Mesothelial cell of epicardium (in vitro differentiated cells): ENCODE measurements around the gene OAF. TPM values are rescaled to one million over a fixed set of nuclear protein-coding genes. Genes with fewer than 3 reads are reported as not detected.
A peak's percentile ranks its signal among the peaks of the same experiment; 100 is the strongest.

Experiments
- DNase-seq, 2 experiments: peaks; one replicate each; pipeline ENCODE4 v3.0.0; 2021; ENCODE audit warnings: low spot score in 2 of 2; ENCODE audit not compliant: unreplicated experiment in 2 of 2
- H3K27ac Mint-ChIP-seq: 2 replicates; pipeline ENCODE4 v1.8.0; 2021; ENCODE audit warnings: mixed read lengths
- H3K27me3 Mint-ChIP-seq: 2 replicates; pipeline ENCODE4 v1.8.0; 2021; ENCODE audit warnings: low read depth, mixed read lengths
- H3K36me3 Mint-ChIP-seq: 2 replicates; pipeline ENCODE4 v1.8.0; 2021; ENCODE audit warnings: mixed read lengths
- H3K4me1 Mint-ChIP-seq: 2 replicates; pipeline ENCODE4 v1.8.0; 2021; ENCODE audit warnings: mixed read lengths
- H3K4me3 Mint-ChIP-seq: 2 replicates; pipeline ENCODE4 v1.8.0; 2021; ENCODE audit warnings: mild to moderate bottlenecking, moderate library complexity, mixed read lengths
- H3K9me3 Mint-ChIP-seq: 2 replicates; pipeline ENCODE4 v1.8.0; 2021; ENCODE audit warnings: mixed read lengths
- total RNA-seq: library from RNA; stranded (reverse); gene quantifications from 3 replicates; pipeline ENCODE4 v1.2.1, GENCODE V29; 2021
- TF ChIP-seq, protein P1 (sequence below): fragments of 200-600 bp; sonication (generic); IDR thresholded peaks from one replicate; pipeline ENCODE4 v1.5.0; 2021; ENCODE audit warnings: antibody characterized with exemption; ENCODE audit not compliant: unreplicated experiment

OAF gene
- 32.2 to 35.8 TPM (median 33.8 TPM) in 3 replicates for total RNA-seq

DNA sequence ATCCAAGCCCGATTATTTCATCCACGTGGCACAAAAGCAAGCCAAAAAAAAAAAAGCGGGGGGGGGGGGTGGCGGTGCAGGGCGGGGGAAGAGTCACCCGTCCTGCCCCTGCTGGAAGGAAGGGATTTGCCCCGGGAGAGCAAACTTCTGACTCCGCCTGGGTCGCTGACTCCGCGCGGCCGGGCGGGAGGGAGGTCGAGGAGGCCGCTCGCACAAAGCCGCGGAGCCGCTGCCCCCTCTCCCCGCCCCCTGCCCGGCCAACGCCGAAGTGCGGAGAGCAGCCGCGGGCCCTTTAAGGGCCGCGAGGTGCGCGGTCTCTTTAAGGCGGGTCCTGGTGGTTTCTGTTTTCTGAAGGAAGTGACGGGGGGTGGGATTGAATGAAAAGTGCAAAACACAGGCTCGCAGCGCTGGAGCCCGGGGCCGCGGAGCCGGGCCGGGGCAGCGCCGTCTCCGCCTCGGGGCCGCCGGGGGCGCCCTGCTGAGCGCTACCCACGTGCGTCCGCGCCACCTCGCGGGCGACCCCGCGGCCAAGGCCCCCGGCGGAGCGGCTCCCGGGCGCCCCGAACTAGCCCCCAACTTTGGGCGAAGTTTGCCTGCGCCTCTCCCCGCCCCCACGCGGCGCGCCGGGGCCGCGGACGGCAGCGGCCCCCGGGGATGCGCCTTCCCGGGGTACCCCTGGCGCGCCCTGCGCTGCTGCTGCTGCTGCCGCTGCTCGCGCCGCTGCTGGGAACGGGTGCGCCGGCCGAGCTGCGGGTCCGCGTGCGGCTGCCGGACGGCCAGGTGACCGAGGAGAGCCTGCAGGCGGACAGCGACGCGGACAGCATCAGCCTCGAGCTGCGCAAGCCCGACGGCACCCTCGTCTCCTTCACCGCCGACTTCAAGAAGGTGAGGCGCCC is at the start of gene OAF:
Gene OAF, plus strand, starts transcription at position 407 of the 896 bp plus-strand sequence. Its CDS starts 248 bp downstream, at position 655.
- H3K4me1 Mint-ChIP-seq, result peaks cover 36% of the 10 kb centered on the region
- no peaks in the 10 kb centered on the region for H3K9me3 Mint-ChIP-seq
- TF ChIP-seq, protein P1, sequence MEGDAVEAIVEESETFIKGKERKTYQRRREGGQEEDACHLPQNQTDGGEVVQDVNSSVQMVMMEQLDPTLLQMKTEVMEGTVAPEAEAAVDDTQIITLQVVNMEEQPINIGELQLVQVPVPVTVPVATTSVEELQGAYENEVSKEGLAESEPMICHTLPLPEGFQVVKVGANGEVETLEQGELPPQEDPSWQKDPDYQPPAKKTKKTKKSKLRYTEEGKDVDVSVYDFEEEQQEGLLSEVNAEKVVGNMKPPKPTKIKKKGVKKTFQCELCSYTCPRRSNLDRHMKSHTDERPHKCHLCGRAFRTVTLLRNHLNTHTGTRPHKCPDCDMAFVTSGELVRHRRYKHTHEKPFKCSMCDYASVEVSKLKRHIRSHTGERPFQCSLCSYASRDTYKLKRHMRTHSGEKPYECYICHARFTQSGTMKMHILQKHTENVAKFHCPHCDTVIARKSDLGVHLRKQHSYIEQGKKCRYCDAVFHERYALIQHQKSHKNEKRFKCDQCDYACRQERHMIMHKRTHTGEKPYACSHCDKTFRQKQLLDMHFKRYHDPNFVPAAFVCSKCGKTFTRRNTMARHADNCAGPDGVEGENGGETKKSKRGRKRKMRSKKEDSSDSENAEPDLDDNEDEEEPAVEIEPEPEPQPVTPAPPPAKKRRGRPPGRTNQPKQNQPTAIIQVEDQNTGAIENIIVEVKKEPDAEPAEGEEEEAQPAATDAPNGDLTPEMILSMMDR, result peak; percentile 15
- peak within 1 kb of the TSS; percentile 85 for H3K4me3 Mint-ChIP-seq
- H3K27me3 Mint-ChIP-seq, result peaks cover 69% of the 10 kb centered on the region
- peak in 1 of 2 experiments; percentile 66 for DNase-seq
- peak within 1 kb of the TSS; percentile 93 for H3K27ac Mint-ChIP-seq
- H3K36me3 Mint-ChIP-seq, result no peaks in the 10 kb centered on the region

- peaks cover 15% of the 10 kb centered on the region for H3K9me3 Mint-ChIP-seq
- peaks cover 58% of the 10 kb centered on the region for H3K27me3 Mint-ChIP-seq
- peaks cover 7% of the 10 kb centered on the region for H3K4me1 Mint-ChIP-seq
- TF ChIP-seq, protein P1, result no peak
- H3K27ac Mint-ChIP-seq, result no peak overlapping the region
- H3K36me3 Mint-ChIP-seq, result no peaks in the 10 kb centered on the region
- DNase-seq, result peak in 1 of 2 experiments; percentile 34
- H3K4me3 Mint-ChIP-seq, result no peak overlapping the region
These were observed 43.2 kb upstream of the OAF start for GRCh38 chr11:120167659-120168058.

- H3K4me3 Mint-ChIP-seq, result peak overlapping the region; percentile 71
- TF ChIP-seq, protein P1, result no peak
- no peaks in the 10 kb centered on the region for H3K36me3 Mint-ChIP-seq
- H3K27me3 Mint-ChIP-seq, result peaks cover 62% of the 10 kb centered on the region
- H3K27ac Mint-ChIP-seq, result peak overlapping the region; percentile 21
- peak in 1 of 2 experiments; percentile 36 for DNase-seq
- peaks cover 12% of the 10 kb centered on the region for H3K4me1 Mint-ChIP-seq
- peaks cover 15% of the 10 kb centered on the region for H3K9me3 Mint-ChIP-seq
These were observed 42.5 kb upstream of the OAF start for GRCh38 chr11:120168108-120168959.

DNA sequence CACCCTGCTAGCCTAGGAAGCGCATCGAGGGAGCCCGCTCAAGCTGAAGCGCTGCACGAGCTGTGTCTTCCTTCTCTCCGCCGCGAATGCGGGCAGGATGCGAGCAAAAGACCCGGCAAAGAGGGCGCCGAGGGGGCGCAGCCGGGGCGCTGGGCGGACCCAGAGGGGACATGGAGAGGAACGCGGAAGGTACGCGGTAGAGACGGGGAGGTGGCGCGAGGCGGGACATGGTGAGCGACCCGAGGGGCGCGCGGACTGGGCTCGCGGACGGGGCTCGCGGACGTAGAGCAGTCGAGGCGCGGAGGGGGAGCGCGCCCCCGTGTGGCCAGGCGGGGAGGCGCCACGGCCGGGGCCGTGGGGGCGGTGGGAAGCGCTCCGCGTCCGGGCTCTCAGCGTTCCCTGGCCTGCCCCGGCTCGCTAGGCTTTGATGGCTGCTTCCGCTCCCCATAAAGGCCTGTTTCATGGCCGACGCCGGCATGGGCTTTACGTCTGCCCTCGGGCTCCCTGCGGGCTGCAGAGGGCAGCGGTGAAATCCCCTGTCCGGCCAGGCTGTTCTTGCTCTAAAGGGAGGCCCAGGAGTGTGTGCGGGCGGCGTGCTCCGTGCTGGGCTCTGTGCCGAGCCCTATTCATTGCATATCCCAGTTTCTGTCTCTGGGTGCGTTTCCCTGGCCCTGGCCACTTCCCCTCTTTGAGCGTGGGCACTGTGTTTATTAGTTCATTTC is 41.7 kb upstream of the OAF start:
- Mint-ChIP-seq H3K27ac (peak overlapping the region; percentile 21), H3K9me3 (peaks cover 15% of the 10 kb centered on the region), H3K4me3 (peak overlapping the region; percentile 71), H3K4me1 (peaks cover 17% of the 10 kb centered on the region), H3K27me3 (peaks cover 70% of the 10 kb centered on the region), H3K36me3 (no peaks in the 10 kb centered on the region)
- TF ChIP-seq, protein P1, result peak; percentile 93
- peak; percentile 65 to 91 for DNase-seq
